Measurements from ENCODE around the gene SHC4.

Gene SHC4

DNA sequence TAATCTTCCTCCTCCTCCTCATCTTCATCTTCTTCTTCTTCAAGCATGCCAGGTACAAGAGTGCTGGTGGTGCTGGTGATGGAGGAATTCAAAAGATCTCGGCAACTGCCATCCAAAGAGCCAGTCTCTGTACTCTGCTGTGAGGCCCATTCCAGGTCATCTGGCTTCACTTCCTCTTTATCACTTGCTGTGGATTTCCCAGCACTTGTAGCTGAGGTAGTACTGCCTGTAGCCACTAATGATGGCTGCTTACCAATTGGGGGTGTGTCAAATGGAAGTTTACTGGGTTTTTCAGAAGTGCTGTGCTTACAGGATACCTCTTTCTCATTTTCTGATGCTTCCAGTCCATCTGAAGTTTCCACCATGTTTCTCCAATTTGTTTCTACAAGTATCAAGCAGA, 28.8 kb upstream of the SHC4 start:
- no peaks in the 10 kb centered on the region for H4K20me1 ChIP-seq (ENCODE audit: insufficient read depth)
- no peak overlapping the region for H3K4me2 ChIP-seq
- H3K27ac ChIP-seq = no peak overlapping the region
- H3K9ac ChIP-seq = no peak overlapping the region
- H3K36me3 ChIP-seq (ENCODE audit: insufficient read depth) = no peaks in the 10 kb centered on the region
- H3K4me3 ChIP-seq (IDR thresholded peaks at IDR 0.05; ENCODE audit: insufficient read depth, low read depth, low read length) = no peak overlapping the region
- no peak for TF ChIP-seq CTCF (conservative IDR thresholded peaks at IDR 0.05; ENCODE audit: low read depth, low read length)
- H3K4me1 ChIP-seq (ENCODE audit: low read depth, poor library complexity, severe bottlenecking) = no peaks in the 10 kb centered on the region
- H2AFZ ChIP-seq (ENCODE audit: low read depth) = no peak overlapping the region
- H3K79me2 ChIP-seq (ENCODE audit: insufficient read depth, low read depth) = no peaks in the 10 kb centered on the region
- H3K27me3 ChIP-seq (ENCODE audit: insufficient read depth, low read depth) = no peaks in the 10 kb centered on the region

DNA sequence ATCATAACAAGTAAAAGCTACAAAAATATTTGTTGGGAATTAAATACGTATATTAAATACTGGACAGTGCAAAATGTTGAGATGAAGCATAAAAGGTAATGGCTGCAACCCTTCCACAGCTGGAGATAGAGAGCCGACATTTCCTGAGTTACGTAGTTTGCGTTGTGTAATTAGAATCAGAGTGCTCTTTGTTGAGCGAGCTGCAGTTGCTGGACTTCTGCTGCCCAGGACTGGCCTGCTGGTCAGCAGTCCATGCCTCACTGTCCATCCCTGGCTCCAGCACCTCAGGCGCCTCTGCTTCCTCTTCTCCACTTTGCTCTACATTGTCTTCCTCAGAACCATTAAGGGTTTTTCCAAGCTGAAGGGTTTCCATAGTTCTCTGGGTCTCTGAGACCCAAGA, 28.4 kb upstream of the SHC4 start:
- Histone ChIP-seq H2AFZ (ENCODE audit: low read depth) (no peak overlapping the region), H4K20me1 (ENCODE audit: insufficient read depth) (no peaks in the 10 kb centered on the region), H3K4me2 (no peak overlapping the region), H3K4me1 (ENCODE audit: low read depth, poor library complexity, severe bottlenecking) (no peaks in the 10 kb centered on the region), H3K27ac (no peak overlapping the region), H3K36me3 (ENCODE audit: insufficient read depth) (no peaks in the 10 kb centered on the region), H3K9ac (no peak overlapping the region), H3K27me3 (ENCODE audit: insufficient read depth, low read depth) (no peaks in the 10 kb centered on the region), H3K4me3 (IDR thresholded peaks at IDR 0.05; ENCODE audit: insufficient read depth, low read depth, low read length) (no peak overlapping the region), H3K79me2 (ENCODE audit: insufficient read depth, low read depth) (no peaks in the 10 kb centered on the region)
- TF ChIP-seq CTCF (conservative IDR thresholded peaks at IDR 0.05; ENCODE audit: low read depth, low read length) = no peak

- no peak for TF ChIP-seq CTCF (conservative IDR thresholded peaks at IDR 0.05; ENCODE audit: low read depth, low read length)
- Histone ChIP-seq H3K27me3 (ENCODE audit: insufficient read depth, low read depth) (no peaks in the 10 kb centered on the region), H3K79me2 (ENCODE audit: insufficient read depth, low read depth) (no peaks in the 10 kb centered on the region), H3K27ac (no peak overlapping the region), H4K20me1 (ENCODE audit: insufficient read depth) (no peaks in the 10 kb centered on the region), H3K4me3 (IDR thresholded peaks at IDR 0.05; ENCODE audit: insufficient read depth, low read depth, low read length) (no peak overlapping the region), H3K4me2 (no peak overlapping the region), H2AFZ (ENCODE audit: low read depth) (no peak overlapping the region), H3K36me3 (ENCODE audit: insufficient read depth) (no peaks in the 10 kb centered on the region), H3K4me1 (ENCODE audit: low read depth, poor library complexity, severe bottlenecking) (no peaks in the 10 kb centered on the region), H3K9ac (no peak overlapping the region)
Measured at GRCh38 chr15:48989170-48989569, 25.5 kb upstream of the SHC4 start.

DNA sequence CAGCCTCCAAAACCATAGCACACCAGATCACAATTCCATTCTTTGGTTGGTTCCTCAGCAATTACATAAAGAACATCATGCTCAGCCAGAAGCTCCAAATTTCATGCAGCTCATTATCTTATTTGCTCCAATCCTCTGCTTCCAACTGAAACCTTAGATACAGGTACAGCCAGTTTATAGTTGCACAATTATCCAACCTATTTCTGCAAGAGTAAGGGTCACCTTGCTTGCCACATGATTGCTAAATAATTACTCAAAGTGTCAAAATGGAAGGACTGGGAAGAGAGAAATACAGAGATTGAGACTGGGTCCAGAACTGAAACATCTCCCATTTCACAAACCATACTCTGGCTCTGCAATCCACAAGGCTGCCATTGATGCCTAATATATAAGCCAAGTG, 23.4 kb upstream of the SHC4 start:
- Histone ChIP-seq H4K20me1 (ENCODE audit: insufficient read depth) (no peaks in the 10 kb centered on the region), H3K4me2 (no peak overlapping the region), H3K4me3 (IDR thresholded peaks at IDR 0.05; ENCODE audit: insufficient read depth, low read depth, low read length) (no peak overlapping the region), H3K36me3 (ENCODE audit: insufficient read depth) (no peaks in the 10 kb centered on the region), H2AFZ (ENCODE audit: low read depth) (no peak overlapping the region), H3K79me2 (ENCODE audit: insufficient read depth, low read depth) (no peaks in the 10 kb centered on the region), H3K27ac (no peak overlapping the region), H3K9ac (no peak overlapping the region), H3K4me1 (ENCODE audit: low read depth, poor library complexity, severe bottlenecking) (no peaks in the 10 kb centered on the region), H3K27me3 (ENCODE audit: insufficient read depth, low read depth) (no peaks in the 10 kb centered on the region)
- no peak for TF ChIP-seq CTCF (conservative IDR thresholded peaks at IDR 0.05; ENCODE audit: low read depth, low read length)

DNA sequence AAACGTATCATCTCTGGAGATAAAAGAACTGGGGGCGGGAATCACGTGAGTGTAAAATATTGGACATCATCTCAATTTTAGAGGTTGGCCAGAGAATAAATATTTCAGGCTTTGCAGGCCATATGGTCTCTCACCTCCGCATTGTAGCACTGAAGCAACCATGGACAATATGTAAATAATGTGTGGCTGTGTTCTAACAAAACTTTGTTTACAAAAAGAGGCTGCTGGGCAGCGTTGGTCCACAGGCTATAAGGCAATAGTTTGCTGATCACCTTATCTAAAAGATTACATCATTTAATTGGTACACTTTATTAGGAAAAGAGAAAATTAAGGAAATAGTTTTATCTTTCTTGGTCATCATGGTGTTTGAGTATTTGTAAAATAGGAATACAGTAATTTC, 22.5 kb upstream of the SHC4 start:
- no peaks in the 10 kb centered on the region for H4K20me1 ChIP-seq (ENCODE audit: insufficient read depth)
- no peaks in the 10 kb centered on the region for H3K79me2 ChIP-seq (ENCODE audit: insufficient read depth, low read depth)
- H3K4me3 ChIP-seq (IDR thresholded peaks at IDR 0.05; ENCODE audit: insufficient read depth, low read depth, low read length) = no peak overlapping the region
- H3K36me3 ChIP-seq (ENCODE audit: insufficient read depth) = no peaks in the 10 kb centered on the region
- H3K27me3 ChIP-seq (ENCODE audit: insufficient read depth, low read depth) = no peaks in the 10 kb centered on the region
- H2AFZ ChIP-seq (ENCODE audit: low read depth) = no peak overlapping the region
- no peaks in the 10 kb centered on the region for H3K4me1 ChIP-seq (ENCODE audit: low read depth, poor library complexity, severe bottlenecking)
- H3K9ac ChIP-seq = no peak overlapping the region
- no peak overlapping the region for H3K4me2 ChIP-seq
- no peak overlapping the region for H3K27ac ChIP-seq
- no peak for TF ChIP-seq CTCF (conservative IDR thresholded peaks at IDR 0.05; ENCODE audit: low read depth, low read length)
